GM18867 (cell line): ENCODE data around the gene TMBIM6.

Source experiments
- ATAC-seq: cut with Tn5 transposase; IDR thresholded peaks from one replicate; pipeline ENCODE4 v1.9.1; 2021; ENCODE audit warnings: mild to moderate bottlenecking, moderate library complexity; ENCODE audit not compliant: unreplicated experiment

Gene TMBIM6

DNA sequence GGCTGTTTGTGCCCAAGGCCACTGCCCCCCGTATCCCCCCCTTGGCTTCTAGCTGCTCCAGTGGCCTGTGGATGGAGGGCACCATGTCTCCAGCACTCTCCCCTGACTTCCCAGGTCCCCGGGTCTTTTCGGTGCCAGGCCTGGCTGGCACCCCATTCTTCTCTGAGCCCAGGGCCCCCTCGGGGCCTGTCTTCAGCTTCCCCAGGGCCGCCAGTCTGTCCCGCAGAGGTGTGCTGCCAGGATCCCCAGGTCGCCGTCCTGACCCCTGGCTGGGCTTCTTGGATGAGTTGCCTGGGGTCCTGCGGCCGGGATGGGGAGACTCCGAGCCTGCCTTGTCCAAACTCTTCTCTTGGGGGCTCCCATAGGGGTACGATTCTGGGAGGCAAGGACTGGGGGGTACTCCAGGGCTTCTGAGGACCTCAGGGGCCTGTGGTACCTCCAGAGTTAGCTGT lies 54.3 kb downstream of the TMBIM6 start:
- ATAC-seq: no peak

DNA sequence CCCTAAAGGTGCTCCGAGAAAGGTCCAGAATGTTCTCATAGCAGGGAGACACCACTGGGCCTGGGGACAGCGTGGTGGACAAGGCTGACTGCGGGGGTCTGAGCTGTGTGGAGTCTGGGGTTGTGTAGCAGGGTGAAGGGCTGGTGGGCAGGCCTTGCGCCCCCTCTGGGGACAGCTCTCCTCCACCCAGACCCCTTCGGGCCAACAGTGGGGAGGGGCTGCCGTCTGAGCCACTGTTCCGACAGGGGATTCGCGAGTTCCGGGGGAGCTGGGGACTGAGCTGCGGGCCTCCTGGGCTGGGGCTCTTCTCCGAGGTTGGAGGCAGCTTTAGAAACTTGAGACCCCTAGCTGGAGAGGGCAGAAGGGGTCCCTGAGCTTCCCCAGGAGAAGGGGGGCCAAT lies 54.8 kb downstream of the TMBIM6 start:
- no peak for ATAC-seq

DNA sequence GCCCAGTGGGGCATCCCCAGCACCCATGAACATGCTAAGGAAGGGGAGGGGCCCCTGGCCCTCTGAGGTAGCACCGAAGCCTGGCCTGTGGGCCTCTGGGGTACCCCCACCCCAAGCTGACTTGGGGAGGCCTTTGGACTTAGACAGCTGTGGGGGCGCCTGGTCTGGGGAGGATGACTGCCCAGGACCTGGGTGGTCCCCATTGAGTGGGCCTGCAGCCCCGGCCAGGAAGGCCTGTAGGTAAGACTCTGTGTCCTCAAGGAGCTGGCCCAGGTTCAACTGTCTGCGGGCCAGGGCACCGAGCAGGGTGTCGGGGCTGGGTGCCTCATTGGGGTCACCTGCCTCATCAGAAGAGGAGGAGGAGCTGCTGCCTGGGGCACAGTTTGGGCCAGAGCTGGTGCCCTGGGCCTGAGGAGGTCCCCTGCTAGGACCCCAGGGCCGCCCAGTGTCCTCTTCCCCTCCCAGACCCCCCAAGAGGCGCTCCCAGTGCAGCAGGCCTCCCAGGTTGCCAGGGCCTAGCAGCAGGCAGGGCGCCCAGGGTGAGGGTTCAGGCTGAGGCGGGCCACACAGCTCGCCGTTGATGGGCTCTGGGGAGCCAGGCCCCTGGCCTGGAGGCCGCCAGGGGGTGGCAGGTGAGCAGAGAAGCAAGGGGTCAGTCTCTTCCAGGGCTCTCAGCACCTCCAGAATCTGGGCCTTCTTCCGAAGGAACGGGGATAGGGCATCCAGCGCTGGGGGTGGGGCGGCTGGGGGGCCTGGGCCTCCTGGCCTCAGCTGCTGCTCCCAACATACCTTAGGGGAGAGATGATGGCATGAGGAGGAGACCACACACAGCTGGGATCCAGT lies 55.5 kb downstream of the TMBIM6 start:
- no peak for ATAC-seq

DNA sequence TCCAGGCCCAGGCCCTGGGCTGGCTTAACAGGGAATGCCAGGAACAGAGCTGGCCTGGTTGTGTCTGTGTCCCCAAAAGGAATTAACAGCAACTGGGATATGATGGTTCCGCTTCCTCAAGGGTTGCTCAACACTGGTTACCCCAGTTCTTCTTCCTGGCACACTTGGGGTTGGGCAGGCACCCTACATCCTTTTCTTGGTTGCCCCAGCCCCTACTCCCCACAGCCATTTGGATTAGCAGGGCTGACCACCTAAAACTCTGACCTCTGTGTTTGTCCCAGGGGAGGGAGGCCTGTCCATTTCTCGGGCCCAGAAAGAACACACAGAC lies 56.1 kb downstream of the TMBIM6 start:
- ATAC-seq: no peak

DNA sequence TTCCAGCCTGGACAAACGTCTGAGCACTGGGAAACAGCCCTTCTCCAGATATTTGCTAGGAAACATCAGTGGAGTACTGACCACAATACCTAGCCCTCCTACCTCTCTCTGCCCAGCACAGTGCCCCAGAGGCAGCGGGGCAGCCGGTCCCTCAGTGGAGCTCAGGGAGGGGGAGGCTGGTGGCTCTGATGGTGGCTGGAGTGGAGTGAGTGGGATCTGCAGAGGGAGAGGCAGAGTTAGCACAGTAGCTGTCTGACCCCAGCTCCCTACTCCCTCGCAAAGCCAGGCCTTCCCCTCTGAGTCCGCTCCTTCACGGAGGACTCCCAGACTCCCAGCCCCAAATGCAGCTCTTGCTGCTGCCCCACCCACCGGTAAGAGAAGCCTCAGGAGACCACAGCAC lies 56.9 kb downstream of the TMBIM6 start:
- no peak for ATAC-seq

DNA sequence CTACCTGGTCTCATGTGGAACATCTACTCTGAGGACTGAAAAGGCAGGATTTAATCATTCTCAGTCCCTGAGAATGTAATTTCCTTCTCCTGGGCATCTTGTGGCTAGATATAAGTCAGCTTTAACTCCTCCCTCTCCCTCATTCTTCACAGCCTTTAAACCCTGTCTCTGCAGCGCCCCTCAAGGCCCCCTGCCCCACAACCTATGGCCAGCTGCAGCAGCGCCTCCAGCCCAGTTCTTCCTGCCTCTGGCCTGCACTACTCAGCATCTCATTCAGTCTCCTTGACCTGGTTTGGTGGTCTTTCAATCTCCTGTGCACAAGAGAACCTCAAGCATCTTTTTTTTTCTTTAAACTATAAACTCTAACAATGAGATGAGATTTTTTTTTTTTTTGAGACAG lies 57.6 kb downstream of the TMBIM6 start:
- no peak for ATAC-seq

DNA sequence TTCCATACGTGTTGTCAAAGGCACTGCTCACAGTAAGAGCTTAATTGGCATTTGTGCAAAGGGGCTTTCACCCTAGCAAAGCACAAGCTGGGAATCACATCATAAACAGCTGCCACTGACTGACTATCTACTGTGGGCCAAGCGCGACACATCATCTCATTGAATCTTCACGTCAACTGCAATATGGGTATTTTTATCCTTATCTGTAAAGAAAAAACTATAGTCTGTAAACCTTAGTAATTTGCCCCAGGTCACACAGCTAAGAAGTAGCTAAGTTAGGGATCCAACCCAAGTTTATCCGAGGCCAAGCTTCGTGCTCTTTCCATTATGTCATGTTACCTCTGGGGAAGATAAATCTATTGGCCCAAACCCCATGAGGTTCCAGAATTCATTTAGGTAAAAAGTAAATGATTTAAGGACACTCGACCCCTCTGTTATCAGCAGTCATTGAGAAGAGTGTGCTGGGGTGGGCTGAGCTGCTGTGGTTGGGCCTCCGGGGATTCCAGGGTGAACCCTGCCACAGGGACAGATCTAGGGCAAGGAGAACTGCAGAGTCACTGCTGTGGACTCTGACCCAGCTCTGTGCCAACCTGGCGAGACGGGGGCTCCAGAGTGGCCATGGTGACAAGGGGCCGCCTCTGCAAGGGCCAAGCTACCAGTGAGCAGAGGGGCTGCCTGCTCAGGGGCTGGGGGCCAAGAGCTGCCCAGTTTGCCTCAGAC lies 59.2 kb downstream of the TMBIM6 start:
- no peak for ATAC-seq

DNA sequence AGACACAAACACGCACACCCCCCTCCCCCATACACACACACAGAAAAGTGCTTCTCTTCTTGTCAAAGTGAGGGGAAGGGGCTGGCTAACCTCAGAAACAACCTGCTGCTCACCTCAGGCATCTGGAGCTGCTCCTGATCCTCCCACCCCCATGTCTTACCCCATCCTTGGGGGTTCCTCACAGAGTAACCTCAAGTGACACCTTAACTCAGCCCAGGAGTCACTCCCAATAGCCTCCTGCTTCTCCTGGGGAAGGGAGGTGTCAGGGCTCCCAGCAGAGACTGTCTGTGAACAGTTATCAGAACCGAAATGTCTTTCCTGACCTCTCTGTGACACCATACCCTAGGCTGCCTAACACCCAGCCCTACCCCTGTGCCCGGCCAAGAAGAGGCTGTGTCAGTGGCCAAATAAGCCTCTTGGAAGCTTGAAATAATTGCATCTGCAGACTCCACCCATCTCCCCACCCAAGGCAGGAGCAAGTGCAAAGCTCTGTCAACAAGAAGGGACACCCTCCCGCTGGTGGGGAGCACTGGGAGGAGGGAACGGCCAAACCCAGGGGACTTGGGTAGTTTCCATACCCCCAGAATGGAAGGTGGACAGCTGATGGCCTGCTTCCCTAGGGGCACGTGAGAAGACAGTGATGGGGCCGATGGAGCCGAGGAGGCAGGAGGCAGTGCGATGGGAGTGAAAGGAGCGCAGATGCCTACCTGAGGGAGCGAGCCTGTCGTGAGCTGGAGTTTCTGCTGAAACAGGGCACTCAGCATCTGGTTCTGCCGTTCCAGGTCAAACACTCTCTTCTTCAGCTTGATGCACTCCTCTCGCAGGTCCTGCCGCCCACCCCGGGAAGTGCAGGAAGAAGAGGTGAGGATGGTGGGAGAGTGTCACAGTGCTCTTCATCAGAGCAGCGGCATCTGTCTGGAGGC lies 60.0 kb downstream of the TMBIM6 start:
- ATAC-seq: no peak

DNA sequence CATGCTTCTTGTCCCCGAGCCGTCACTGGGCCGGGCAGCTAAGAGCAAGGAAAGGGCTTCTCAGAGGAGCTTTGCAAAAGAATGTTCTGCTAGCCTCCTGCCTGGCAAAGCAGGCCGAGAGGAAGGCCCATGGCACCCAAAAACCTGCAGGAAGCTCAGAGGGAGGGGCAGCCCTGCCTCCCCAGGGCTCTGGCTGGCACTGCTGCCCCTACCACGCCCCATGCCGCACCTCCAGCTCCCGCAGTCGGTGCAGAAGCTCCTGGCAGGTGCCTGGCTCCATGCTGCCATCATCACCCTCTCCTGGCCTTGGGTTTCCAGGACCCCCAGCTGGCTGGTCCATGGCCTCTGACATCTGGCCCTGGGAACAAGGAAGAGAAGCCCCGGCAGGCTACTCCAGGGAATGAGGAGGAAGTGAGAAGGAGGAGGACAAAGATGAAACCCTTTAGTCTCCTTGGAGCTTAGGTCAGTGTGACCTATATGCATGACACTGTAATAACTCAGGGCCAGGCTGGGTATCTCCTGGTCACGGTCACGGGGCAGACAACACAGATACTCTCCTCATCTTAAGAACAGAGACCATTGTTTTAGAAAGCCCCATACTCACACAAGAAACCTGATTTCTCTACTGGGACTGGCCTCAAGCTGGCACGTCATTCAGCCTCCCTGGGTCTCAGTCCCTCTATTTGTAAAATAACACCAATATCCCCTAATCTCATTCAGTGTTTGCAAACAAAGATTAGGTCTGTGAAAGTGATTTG lies 62.5 kb downstream of the TMBIM6 start:
- ATAC-seq: no peak

DNA sequence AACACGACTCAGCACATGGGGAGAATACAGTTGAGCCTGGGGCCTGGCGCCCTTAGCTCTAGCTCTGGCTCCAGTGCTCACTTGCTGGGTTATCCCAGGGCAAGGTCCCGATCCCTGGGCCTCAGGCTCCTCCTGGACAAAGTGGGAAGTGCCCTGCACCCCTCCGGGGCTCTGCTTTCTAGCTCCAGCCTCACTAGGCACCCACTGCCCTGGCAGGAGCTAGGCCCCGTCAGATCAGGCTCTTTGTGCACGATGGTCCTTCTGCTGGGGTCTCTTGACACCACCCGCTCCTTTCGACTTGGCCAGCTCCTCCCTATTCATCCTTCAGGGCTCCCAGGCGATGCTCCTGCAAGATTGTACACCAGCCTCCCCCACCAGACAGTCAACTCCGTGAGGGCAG lies 63.5 kb downstream of the TMBIM6 start:
- no peak for ATAC-seq

DNA sequence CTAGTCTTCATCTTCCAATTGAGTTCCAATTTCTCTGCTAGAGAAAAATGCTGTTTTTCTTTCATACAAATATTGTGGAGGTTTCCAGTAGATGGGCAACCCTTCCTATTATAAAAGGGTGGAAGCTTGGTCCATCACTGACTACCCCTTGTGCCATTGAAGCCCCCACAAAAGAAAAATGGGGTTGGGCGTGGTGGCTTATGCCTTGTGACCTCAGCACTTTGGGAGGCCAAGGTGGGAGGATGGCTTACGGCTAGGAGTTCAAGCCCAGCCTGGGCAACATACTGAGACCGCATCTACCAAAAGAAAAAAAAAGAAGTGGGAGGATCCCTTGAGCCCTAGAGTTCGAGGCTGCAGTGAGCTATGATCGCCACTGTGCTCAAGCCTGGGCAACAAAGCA lies 64.1 kb downstream of the TMBIM6 start:
- ATAC-seq: no peak

DNA sequence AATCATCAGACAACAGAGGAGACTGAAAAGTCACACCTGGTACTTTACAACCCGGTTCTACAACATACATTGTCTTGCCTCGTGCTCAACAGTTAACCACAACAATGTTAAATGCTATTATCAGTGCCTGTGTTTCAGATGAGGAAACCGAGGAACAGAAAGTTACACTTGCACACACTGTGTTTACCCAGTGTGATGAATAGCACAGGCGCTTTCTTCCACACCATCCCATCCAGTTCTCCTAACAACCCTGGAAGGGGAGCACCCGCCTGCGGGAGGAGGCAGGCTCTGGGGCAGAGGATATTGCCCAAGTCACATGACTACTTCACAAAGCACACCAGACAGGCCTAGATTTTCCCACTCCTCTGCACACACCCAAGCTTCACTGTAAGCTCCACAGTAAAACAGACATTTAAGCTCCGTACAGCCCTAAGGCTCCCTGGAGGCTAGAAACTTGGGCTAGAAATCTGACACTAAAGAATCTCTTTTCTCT lies 65.0 kb downstream of the TMBIM6 start:
- ATAC-seq: no peak

DNA sequence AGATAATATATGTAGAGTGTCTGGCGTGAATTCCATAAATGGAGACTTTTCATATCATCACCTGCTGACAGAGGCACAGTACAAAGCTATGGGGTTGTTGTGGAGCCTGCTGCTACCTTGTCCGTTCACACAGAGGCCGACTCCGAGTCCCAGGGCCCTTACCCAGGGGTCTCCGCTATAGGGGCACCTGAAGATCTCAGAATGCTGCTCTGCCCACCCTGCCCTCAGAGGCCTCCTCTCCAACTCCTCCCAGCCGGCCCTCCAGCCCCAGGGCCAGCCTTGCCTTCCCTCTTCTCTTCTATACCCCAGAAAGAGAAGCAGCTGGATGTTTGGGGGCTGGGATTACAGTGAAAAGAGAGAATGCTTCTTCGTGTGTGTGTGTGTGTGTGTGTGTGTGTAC lies 65.5 kb downstream of the TMBIM6 start:
- no peak for ATAC-seq

DNA sequence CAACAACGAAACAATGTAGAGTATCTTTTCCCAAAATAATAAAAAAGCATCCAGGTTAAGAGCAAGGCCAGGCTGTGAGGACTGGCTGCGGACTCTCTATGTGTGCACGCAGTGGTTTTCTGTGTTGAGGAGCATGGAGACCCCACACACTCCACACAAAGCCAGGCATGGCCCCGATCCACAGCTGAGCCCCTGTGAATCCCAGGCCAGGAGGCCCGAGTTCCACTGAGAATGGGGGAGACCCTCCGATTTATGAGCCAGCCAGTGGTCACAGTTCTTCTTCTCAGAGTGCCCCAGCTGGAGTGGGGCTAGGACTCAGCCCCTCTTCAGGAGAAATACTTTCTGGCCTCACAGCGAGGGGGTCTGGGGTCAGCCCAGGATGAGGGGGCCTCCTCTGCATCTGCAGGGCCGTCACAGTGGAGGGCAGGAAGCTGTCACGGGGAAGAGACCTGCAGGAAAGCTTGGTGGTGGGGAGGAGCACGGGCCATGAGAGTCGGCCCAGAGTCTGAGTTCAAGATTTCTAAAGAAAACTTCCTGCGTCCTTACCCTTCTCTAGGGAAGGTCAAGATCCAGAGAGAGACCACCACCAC lies 66.7 kb downstream of the TMBIM6 start:
- ATAC-seq: no peak

DNA sequence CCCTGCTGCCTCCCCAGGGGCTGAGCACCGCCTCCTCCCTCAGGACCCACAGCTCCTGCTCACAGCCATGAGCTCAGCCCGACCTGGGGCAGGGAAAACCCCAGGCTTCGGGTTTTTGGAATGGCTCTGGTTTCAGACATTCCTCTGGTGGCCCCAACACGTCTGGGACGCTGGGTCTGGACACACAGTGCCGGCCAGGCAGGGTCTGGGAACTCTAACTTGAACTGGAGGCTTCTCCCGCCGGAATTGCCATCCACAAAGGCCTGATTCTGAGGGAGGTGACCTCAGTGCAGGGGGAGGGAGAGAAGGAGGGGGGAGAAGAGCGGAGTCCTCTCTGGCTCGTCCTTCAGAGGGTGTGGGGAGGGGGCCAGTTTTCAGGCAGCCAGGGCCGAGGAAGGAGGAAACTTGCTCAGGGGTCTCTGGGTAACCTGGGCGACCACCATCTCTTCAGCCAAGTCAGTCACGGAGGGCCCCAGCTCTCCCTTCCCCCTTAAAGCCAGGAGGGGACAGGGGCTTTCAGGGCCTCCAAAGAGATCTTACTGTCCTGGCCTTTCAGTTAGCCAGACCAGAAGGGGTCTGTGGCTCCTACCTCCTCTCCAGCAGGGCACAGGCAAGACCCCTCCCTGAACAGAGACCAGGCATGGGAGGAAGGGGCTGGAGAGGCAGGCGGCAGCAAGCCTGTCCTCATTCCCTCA lies 67.5 kb downstream of the TMBIM6 start:
- no peak for ATAC-seq

DNA sequence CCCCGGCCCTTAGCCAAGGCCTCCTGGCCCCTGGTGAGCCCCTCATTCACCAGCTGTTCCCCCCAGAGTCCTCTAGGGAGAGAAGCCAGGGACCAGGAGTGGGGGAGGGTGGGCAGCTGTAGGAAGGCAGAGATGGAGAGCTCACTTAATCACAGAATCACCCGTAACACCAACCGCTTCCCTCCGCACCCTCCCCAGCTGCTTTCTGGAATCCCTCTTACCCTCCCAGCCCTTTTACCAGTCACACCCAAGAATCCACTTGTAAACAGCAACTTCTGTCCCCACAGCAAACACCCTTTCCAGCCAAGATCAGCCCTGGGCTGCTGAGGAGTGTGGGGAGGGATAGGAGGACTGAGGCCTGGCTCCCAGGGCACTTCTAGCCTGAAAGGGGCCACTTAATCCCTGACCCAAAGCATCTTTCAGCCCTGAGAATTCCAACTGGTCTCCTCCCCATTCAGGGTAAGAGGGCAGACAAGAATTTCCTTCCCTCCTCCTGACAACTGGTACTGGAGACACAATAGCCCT lies 68.1 kb downstream of the TMBIM6 start:
- no peak for ATAC-seq

DNA sequence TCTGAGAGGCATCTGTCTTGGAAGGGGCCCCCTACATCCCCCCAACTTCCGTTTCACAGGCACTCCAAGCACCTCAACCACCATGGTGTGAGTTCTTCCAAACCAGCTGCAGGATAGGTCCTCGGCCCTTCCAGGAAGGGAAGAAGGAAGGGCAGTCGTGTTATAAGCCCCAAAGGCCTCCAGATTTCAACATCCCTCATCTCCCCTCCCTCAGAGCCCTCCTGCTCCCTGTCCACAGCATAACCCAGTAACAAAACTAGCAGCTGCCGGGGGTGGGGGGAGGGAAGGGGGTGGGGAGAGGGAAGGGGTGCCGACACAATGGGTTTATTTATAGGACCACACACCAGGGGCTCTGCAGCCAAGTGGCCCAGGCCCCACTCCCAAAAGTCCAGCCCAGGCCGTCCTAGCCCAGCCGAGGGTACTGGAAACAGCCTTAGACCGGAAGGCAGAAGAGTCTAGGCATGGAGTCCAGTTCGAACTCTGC lies 68.6 kb downstream of the TMBIM6 start:
- ATAC-seq: no peak

DNA sequence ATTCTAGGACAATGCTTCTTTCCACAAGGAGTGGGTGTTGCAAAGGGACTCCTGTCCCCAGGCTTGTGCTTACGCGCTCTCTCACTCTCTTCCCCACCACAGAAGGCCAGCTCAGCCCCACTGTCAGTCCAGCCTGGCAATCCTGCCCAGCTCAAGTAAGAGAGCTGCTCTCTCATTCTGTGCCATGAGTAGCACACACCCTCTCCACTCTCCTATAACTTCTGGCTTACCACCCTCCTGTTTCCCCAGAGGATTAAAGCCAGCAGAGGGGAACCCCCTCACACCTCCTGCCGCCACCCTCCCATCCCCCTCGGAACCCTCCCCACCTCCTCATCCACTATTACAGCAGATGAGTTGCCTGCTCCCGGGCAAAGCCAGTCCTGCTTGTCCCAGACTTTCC lies 69.8 kb downstream of the TMBIM6 start:
- no peak for ATAC-seq

DNA sequence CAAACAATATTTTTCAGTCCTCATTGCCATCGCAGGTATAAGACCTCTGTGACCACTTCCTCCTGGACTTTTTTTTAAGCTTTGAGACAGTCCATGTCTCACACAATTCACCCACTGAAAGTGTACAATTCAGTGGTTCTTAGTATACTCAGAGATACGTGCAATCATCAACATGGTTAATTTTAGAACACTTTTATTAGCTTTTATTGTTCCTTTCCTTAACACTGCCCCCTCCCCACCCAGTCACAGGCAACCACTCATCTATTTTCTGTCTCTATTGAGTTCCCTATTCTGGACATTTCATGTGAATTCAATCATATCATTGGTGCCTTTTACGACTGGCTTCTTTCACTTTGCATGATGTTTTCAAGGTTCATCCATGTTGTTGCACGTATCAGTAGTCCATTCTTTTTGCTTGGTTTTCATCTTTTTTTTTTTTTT lies 70.6 kb downstream of the TMBIM6 start:
- no peak for ATAC-seq
